OCI-LY7 (cell line): Measurements from ENCODE around the gene SLAMF7. TPM values are rescaled to one million over a fixed set of nuclear protein-coding genes. Genes with fewer than 3 reads are reported as not detected.

Source experiments
- BruUV-seq: library from RNA; stranded (reverse); fragments of 400-500 nt; replicated peaks from 2 replicates; lab custom pipeline; 2021; lab: Mats Ljungman, UMichigan
- CTCF ChIA-PET: fragments of 300-600 bp; sonication (Branson Sonifier 250); formaldehyde crosslinking; loops from one replicate; lab custom pipeline; 2022; ENCODE audit warnings: antibody characterized with exemption; ENCODE audit not compliant: unreplicated experiment; lab: Charles Lee
- POLR2A ChIA-PET: fragments of 300-600 bp; sonication (Branson Sonifier 250); formaldehyde crosslinking; loops from one replicate; lab custom pipeline; 2022; ENCODE audit warnings: antibody characterized with exemption; lab: Charles Lee
- DNase-seq: peaks from one replicate; pipeline ENCODE4 v3.0.0-alpha.2; 2015; ENCODE audit warnings: low spot score
- H2AFZ ChIP-seq: fragments of 200-600 bp; sonication (generic), shearing (Covaris generic); 2 replicates; pipeline ENCODE4 v1.6.1; 2014; ENCODE audit warnings: mild to moderate bottlenecking, antibody characterized with exemption, low read length, moderate library complexity
- H3K27ac ChIP-seq: fragments of 200-600 bp; sonication (generic); 2 replicates; pipeline ENCODE4 v1.5.1; 2014; ENCODE audit warnings: mixed run types, low read depth, mild to moderate bottlenecking, moderate library complexity, low read length, inconsistent platforms; ENCODE audit not compliant: poor library complexity, severe bottlenecking
- H3K36me3 ChIP-seq: fragments of 200-600 bp; sonication (generic); 2 replicates; pipeline ENCODE4 v1.6.1; 2014; ENCODE audit warnings: mild to moderate bottlenecking, antibody characterized with exemption, low read length, moderate library complexity, mixed read lengths; ENCODE audit not compliant: insufficient read depth
- H3K4me1 ChIP-seq: fragments of 200-600 bp; sonication (generic); 2 replicates; pipeline ENCODE4 v1.5.1; 2014; ENCODE audit warnings: mild to moderate bottlenecking, low read length; ENCODE audit not compliant: insufficient read depth, poor library complexity, severe bottlenecking
- H3K4me2 ChIP-seq: fragments of 200-600 bp; sonication (generic); 2 replicates; pipeline ENCODE4 v1.6.1; 2014; ENCODE audit warnings: mild to moderate bottlenecking, low read length
- H3K4me3 ChIP-seq: fragments of 200-600 bp; sonication (generic); 2 replicates; pipeline ENCODE4 v1.5.1; 2014; ENCODE audit warnings: mild to moderate bottlenecking, low read depth, low read length; ENCODE audit not compliant: poor library complexity, severe bottlenecking
- H3K79me2 ChIP-seq: fragments of 200-600 bp; sonication (generic); 2 replicates; pipeline ENCODE4 v1.6.1; 2016; ENCODE audit warnings: low read depth, mild to moderate bottlenecking, low read length, moderate library complexity, mixed read lengths; ENCODE audit not compliant: insufficient read depth
- H3K9me2 ChIP-seq: fragments of 200-600 bp; sonication (generic); 2 replicates; pipeline ENCODE4 v1.6.1; 2016; ENCODE audit warnings: mild to moderate bottlenecking, low read length, mixed read lengths; ENCODE audit not compliant: insufficient read depth
- H3K9me3 ChIP-seq: fragments of 200-600 bp; sonication (generic); 2 replicates; pipeline ENCODE4 v1.6.1; 2014; ENCODE audit warnings: mild to moderate bottlenecking, mixed run types, low read length, mixed read lengths
- H4K20me1 ChIP-seq: fragments of 200-600 bp; sonication (generic); 2 replicates; pipeline ENCODE4 v1.6.1; 2014; ENCODE audit warnings: mild to moderate bottlenecking, antibody characterized with exemption, low read length, moderate library complexity, mixed read lengths; ENCODE audit not compliant: insufficient read depth
- EZH2phosphoT487 ChIP-seq: fragments of 200-600 bp; sonication (generic); IDR thresholded peaks from 2 replicates; pipeline ENCODE4 v1.6.1; 2018; ENCODE audit warnings: low read depth, borderline replicate concordance, mild to moderate bottlenecking, mixed run types, antibody characterized with exemption, low read length, moderate library complexity, mixed read lengths
- intact Hi-C: fragments of 100-400 bp; cut with micrococcal nuclease; formaldehyde crosslinking; loops from one replicate; pipeline ENCODE4 v1.10.0; 2022; ENCODE audit not compliant: unreplicated experiment
- total RNA-seq, 2 experiments: library from RNA; depleted of rRNA in 1 of 2; stranded (reverse); fragments of >200 nt in 1 of 2; shearing (Covaris generic) in 1 of 2; gene quantifications; 2 replicates each; pipeline ENCODE4 v1.2.3, GENCODE V29; 2014 to 2022
- TF ChIP-seq, protein P1 (sequence below): fragments of 200-600 bp; sonication (generic); conservative IDR thresholded peaks from 2 replicates; pipeline ENCODE4 v1.5.1; 2014; ENCODE audit warnings: mild to moderate bottlenecking, antibody characterized with exemption, low read length, moderate library complexity, mixed read lengths

Gene SLAMF7
- total RNA-seq, 2 experiments from 2014 or later, result not detected

DNA sequence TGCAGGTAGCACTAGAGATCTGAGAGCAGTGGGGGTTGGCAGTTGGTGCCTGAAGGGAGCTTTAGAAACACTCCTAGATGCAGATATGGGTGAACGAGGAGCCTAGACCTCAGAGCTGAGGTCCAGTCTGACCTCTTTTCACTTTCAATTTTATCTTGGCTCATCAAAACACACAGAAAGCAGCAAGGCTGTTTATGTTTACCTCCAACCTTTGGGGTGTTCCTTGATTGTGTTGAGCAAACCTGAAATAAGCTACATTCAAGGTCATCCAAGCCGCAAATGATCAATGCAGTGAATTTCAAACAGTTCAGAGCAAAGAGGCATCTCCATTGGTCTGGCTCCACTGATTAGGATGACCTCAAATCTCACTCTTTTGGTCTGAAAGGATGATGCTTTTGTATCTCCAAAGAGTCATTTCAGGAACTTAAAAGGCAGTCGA is 58.2 kb downstream of the SLAMF7 start:
- H3K9me3 ChIP-seq, result peaks cover 8% of the 10 kb centered on the region; the same call in 1 of the 2 replicates
- no peaks in the 10 kb centered on the region for H3K9me2 ChIP-seq
- TF ChIP-seq EZH2phosphoT487, result no peak
- DNase-seq, result peak; percentile 28
- H3K27ac ChIP-seq, result peak overlapping the region; percentile 82
- peaks cover 57% of the 10 kb centered on the region for H3K79me2 ChIP-seq
- ChIA-PET POLR2A (interaction anchor here (0.6 to 5.1 kb wide), 13 partner anchors 9 to 525 kb away, joined by 3 to 32 read pairs (median 4); partner anchors contain the start of gene CD48), CTCF (interaction anchor here (0.5 to 1.1 kb wide), 2 partner anchors 40 to 223 kb away, joined by 3 read pairs; no protein-coding TSS in a partner anchor)
- no TSS peak for BruUV-seq
- intact Hi-C loops, result loop anchor here (5.0 kb wide), 1 partner anchor 175 kb away; no protein-coding TSS in a partner anchor
- peak overlapping the region; percentile 76 for H3K4me3 ChIP-seq
- no peak overlapping the region; the same call in 1 of the 2 replicates for H2AFZ ChIP-seq
- peaks cover 15% of the 10 kb centered on the region for H3K36me3 ChIP-seq
- no peaks in the 10 kb centered on the region for H4K20me1 ChIP-seq
- peaks cover 57% of the 10 kb centered on the region for H3K4me1 ChIP-seq
- peak overlapping the region; percentile 88 for H3K4me2 ChIP-seq

DNA sequence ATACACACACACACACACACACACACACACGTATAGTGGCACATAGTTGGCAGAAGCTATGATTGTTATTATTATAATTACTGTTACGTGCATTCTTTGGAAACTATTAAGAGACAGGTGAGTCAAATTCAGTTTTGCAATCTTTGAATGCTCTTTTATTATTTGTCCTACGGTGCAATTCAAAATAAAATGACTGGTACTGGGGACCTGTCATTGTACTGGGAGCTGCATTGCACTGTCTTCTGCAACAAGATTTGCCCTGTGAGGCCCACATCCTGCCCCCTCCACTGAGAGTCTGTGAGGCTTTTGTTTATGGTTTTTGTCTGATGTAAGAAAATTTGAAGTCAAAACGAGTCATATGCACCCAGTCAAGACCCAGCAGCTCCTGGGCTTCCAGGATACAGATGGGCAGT is 58.8 kb downstream of the SLAMF7 start:
- H3K4me1 ChIP-seq, result peaks cover 57% of the 10 kb centered on the region
- peaks cover 57% of the 10 kb centered on the region for H3K79me2 ChIP-seq
- intact Hi-C loops, result loop anchor here (5.0 kb wide), 1 partner anchor 176 kb away; no protein-coding TSS in a partner anchor
- BruUV-seq, result no TSS peak
- POLR2A ChIA-PET, result interaction anchor here (0.6 to 5.1 kb wide), 14 partner anchors 8 to 247 kb away, joined by 3 to 32 read pairs (median 4); partner anchors contain the start of gene CD48
- peaks cover 8% of the 10 kb centered on the region; the same call in 1 of the 2 replicates for H3K9me3 ChIP-seq
- peaks cover 20% of the 10 kb centered on the region for H3K36me3 ChIP-seq
- H3K4me3 ChIP-seq, result peak overlapping the region; percentile 76
- H2AFZ ChIP-seq, result no peak overlapping the region
- H3K4me2 ChIP-seq, result peak overlapping the region; percentile 88
- DNase-seq, result peak; percentile 80
- no peaks in the 10 kb centered on the region for H3K9me2 ChIP-seq
- peak overlapping the region; percentile 82 for H3K27ac ChIP-seq
- CTCF ChIA-PET, result interaction anchor here (1.0 kb wide), 3 partner anchors 16 to 39 kb away, joined by 3 read pairs; no protein-coding TSS in a partner anchor
- H4K20me1 ChIP-seq, result no peaks in the 10 kb centered on the region
- TF ChIP-seq, protein P1, sequence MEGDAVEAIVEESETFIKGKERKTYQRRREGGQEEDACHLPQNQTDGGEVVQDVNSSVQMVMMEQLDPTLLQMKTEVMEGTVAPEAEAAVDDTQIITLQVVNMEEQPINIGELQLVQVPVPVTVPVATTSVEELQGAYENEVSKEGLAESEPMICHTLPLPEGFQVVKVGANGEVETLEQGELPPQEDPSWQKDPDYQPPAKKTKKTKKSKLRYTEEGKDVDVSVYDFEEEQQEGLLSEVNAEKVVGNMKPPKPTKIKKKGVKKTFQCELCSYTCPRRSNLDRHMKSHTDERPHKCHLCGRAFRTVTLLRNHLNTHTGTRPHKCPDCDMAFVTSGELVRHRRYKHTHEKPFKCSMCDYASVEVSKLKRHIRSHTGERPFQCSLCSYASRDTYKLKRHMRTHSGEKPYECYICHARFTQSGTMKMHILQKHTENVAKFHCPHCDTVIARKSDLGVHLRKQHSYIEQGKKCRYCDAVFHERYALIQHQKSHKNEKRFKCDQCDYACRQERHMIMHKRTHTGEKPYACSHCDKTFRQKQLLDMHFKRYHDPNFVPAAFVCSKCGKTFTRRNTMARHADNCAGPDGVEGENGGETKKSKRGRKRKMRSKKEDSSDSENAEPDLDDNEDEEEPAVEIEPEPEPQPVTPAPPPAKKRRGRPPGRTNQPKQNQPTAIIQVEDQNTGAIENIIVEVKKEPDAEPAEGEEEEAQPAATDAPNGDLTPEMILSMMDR, result no peak
- no peak for TF ChIP-seq EZH2phosphoT487

DNA sequence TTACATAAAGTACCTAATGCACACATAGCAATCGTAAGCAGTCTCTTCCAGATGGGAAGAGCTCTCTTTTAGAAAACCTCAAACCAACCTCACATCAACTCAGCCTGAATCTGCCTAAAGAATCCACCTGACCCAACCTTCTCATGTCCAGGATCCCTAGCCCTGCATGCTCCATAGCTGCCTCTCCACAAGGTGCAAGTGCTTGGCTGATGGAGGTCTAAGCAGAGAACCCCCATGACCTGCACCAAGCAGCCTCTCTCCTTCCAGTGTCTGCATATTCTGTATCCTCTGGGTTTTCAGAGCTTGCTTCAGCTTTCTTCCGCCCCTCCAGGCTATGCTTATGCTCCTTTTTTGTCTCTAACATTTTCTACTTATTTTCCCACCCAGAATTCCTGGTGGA is 59.4 kb downstream of the SLAMF7 start:
- intact Hi-C loops, result loop anchor here (5.0 kb wide), 1 partner anchor 176 kb away; no protein-coding TSS in a partner anchor
- H3K27ac ChIP-seq, result peak overlapping the region; percentile 82

More for the DNA sequence above, 59.4 kb downstream of the SLAMF7 start:
- peaks cover 57% of the 10 kb centered on the region for H3K79me2 ChIP-seq
- no peak overlapping the region for H2AFZ ChIP-seq
- H3K4me3 ChIP-seq, result peak overlapping the region; percentile 76
- H3K36me3 ChIP-seq, result peaks cover 25% of the 10 kb centered on the region
- H3K9me2 ChIP-seq, result no peaks in the 10 kb centered on the region
- peaks cover 8% of the 10 kb centered on the region; the same call in 1 of the 2 replicates for H3K9me3 ChIP-seq
- POLR2A ChIA-PET, result interaction anchor here (0.6 to 5.1 kb wide), 13 partner anchors 8 to 199 kb away, joined by 3 to 32 read pairs (median 3); partner anchors contain the start of gene CD48
- H4K20me1 ChIP-seq, result no peaks in the 10 kb centered on the region
- no peak for DNase-seq
- H3K4me2 ChIP-seq, result peak overlapping the region; percentile 88
- TF ChIP-seq, protein P1, result no peak
- TF ChIP-seq EZH2phosphoT487, result no peak
- no TSS peak for BruUV-seq
- CTCF ChIA-PET, result interaction anchor here (1.0 kb wide), 3 partner anchors 17 to 38 kb away, joined by 3 read pairs; no protein-coding TSS in a partner anchor
- peaks cover 57% of the 10 kb centered on the region for H3K4me1 ChIP-seq
